GM12878 (cell line): Measurements from ENCODE around the gene NANOGP8. TPM values are rescaled to one million over a fixed set of nuclear protein-coding genes. Genes with fewer than 3 reads are reported as not detected.

Experiments
- ATAC-seq: fragments of 200-7000 bp; cut with Tn5 transposase; 3 replicates; pipeline ENCODE4 v1.9.1; 2020; ENCODE audit warnings: mild to moderate bottlenecking, moderate library complexity
- BruUV-seq: library from RNA; stranded (reverse); fragments of 400-500 nt; replicated peaks from 2 replicates; lab custom pipeline; 2021; lab: Mats Ljungman, UMichigan
- CTCF ChIA-PET: fragments of 300-600 bp; sonication (Branson Sonifier 250); formaldehyde crosslinking; extraction: SDS; loops from one replicate; lab custom pipeline; 2021; ENCODE audit warnings: inconsistent platforms; lab: Yijun Ruan, JAX
- POLR2A ChIA-PET: fragments of 350-600 bp; formaldehyde crosslinking; extraction: SDS; loops from one replicate; lab custom pipeline; 2021; ENCODE audit warnings: inconsistent platforms; lab: Charles Lee
- RAD21 ChIA-PET: fragments of 300-600 bp; sonication (Branson Sonifier 250); formaldehyde crosslinking; loops from one replicate; lab custom pipeline; 2023; ENCODE audit warnings: antibody characterized with exemption; ENCODE audit not compliant: unreplicated experiment; lab: Charles Lee
- SMC1A ChIA-PET: fragments of 300-600 bp; sonication (Branson Sonifier 250); formaldehyde crosslinking; loops from one replicate; lab custom pipeline; 2023; ENCODE audit not compliant: unreplicated experiment, uncharacterized antibody; lab: Charles Lee
- DNase-seq: peaks from one replicate; pipeline ENCODE4 v3.0.0-alpha.2; 2011; ENCODE audit warnings: low read depth, low spot score
- FAIRE-seq: peaks from 3 replicates; lab custom pipeline; 2011; peaks lifted over from hg19 to GRCh38; lab: Jason Lieb, UNC
- H2AFZ ChIP-seq: 2 replicates; pipeline ENCODE4 v1.6.0; 2011; ENCODE audit warnings: low read depth, low read length, control low read depth; ENCODE audit not compliant: control insufficient read depth
- H3K27ac ChIP-seq: 2 replicates; pipeline ENCODE4 v1.5.1; 2011; ENCODE audit warnings: control low read depth; ENCODE audit not compliant: control insufficient read depth, insufficient read depth
- H3K27me3 ChIP-seq, 2 experiments: replicated peaks in 1 of 2; 2 replicates each; pipeline versions ENCODE4 v1.6.0 to v1.6.1; 2011; ENCODE audit warnings: low read length in 1 of 2; ENCODE audit not compliant: control insufficient read depth in 2 of 2, insufficient read depth in 2 of 2
- H3K36me3 ChIP-seq, 2 experiments: 2 replicates each; pipeline ENCODE4 v1.5.1; 2011; ENCODE audit warnings: low read length in 1 of 2; ENCODE audit not compliant: control insufficient read depth in 2 of 2, insufficient read depth in 2 of 2
- H3K4me1 ChIP-seq: 2 replicates; pipeline ENCODE4 v1.6.1; 2011; ENCODE audit warnings: mild to moderate bottlenecking, low read length, moderate library complexity, mixed read lengths; ENCODE audit not compliant: control insufficient read depth, insufficient read depth
- H3K4me2 ChIP-seq: 2 replicates; pipeline ENCODE4 v1.6.0; 2011; ENCODE audit warnings: control low read depth; ENCODE audit not compliant: control insufficient read depth, insufficient read depth
- H3K4me3 ChIP-seq: fragments of 200-600 bp; sonication (generic); 2 replicates; pipeline ENCODE4 v1.5.1; 2016
- H3K79me2 ChIP-seq: 2 replicates; pipeline ENCODE4 v1.6.0; 2011; ENCODE audit warnings: low read length; ENCODE audit not compliant: control insufficient read depth, insufficient read depth
- H3K9ac ChIP-seq: 2 replicates; pipeline ENCODE4 v1.8.0; 2011; ENCODE audit warnings: low read length, control low read depth, mixed read lengths; ENCODE audit not compliant: control insufficient read depth, insufficient read depth
- H3K9me3 ChIP-seq: replicated peaks from 3 replicates; pipeline ENCODE4 v1.5.1; 2011; ENCODE audit warnings: mild to moderate bottlenecking, low read length; ENCODE audit not compliant: control insufficient read depth, insufficient read depth
- H4K20me1 ChIP-seq: 2 replicates; pipeline ENCODE4 v1.6.0; 2011; ENCODE audit not compliant: control insufficient read depth, insufficient read depth
- ATF7 ChIP-seq: fragments of 450-650 bp; IDR thresholded peaks from 2 replicates; pipeline ENCODE4 v1.6.1; 2016; ENCODE audit warnings: low read depth, mild to moderate bottlenecking
- CHD1 ChIP-seq: IDR thresholded peaks from 2 replicates; pipeline ENCODE4 v1.6.1; 2012; ENCODE audit warnings: low read depth, low read length, improper control_type of control experiment
- CREM ChIP-seq: IDR thresholded peaks from 2 replicates; pipeline ENCODE4 v1.6.1; 2014; ENCODE audit warnings: antibody characterized with exemption, low read depth
- GATAD2B ChIP-seq: fragments of 450-650 bp; conservative IDR thresholded peaks from 2 replicates; pipeline ENCODE4 v1.6.1; 2017; ENCODE audit warnings: low read depth, mild to moderate bottlenecking, moderate library complexity
- KDM1A ChIP-seq: fragments of 200-600 bp; sonication (generic); IDR thresholded peaks from 2 replicates; pipeline ENCODE4 v1.6.1; 2016; ENCODE audit warnings: borderline replicate concordance
- MYB ChIP-seq: fragments of 150-350 bp; IDR thresholded peaks from 2 replicates; pipeline ENCODE4 v1.6.1; 2014; ENCODE audit warnings: mild to moderate bottlenecking, low read depth, low read length, borderline replicate concordance
- NFXL1 ChIP-seq: fragments of 450-650 bp; IDR thresholded peaks from 2 replicates; pipeline ENCODE4 v1.6.1; 2017; ENCODE audit warnings: antibody characterized with exemption, mild to moderate bottlenecking, borderline replicate concordance
- PAX8 ChIP-seq: fragments of 450-650 bp; IDR thresholded peaks from 2 replicates; pipeline ENCODE4 v1.6.1; 2017; ENCODE audit warnings: mild to moderate bottlenecking, moderate library complexity
- RBBP5 ChIP-seq: fragments of 200-600 bp; sonication (generic); conservative IDR thresholded peaks from 2 replicates; pipeline ENCODE4 v1.6.1; 2016
- SIX5 ChIP-seq: IDR thresholded peaks from 2 replicates; pipeline ENCODE4 v1.6.1; 2011; ENCODE audit warnings: mild to moderate bottlenecking, low read depth, low read length, moderate library complexity; ENCODE audit not compliant: severe bottlenecking
- SMC3 ChIP-seq: IDR thresholded peaks from 2 replicates; pipeline ENCODE4 v1.6.1; 2011; ENCODE audit warnings: low read length, improper control_type of control experiment, borderline replicate concordance
- SREBF2 ChIP-seq: IDR thresholded peaks from 2 replicates; pipeline ENCODE4 v1.6.1; 2012; ENCODE audit warnings: mild to moderate bottlenecking, low read length
- WRNIP1 ChIP-seq: IDR thresholded peaks from 2 replicates; pipeline ENCODE4 v1.6.1; 2011; ENCODE audit warnings: low read depth, low read length, improper control_type of control experiment, borderline replicate concordance
- WGBS: methylation state at CpG from one replicate; pipeline ENCODE4 v1.1.6; 2016; ENCODE audit warnings: low lambda C conversion rate; ENCODE audit not compliant: insufficient replicate concordance, insufficient coverage; ENCODE audit errors: missing lambda C conversion rate; 5-methylcytosine and 5-hydroxymethylcytosine counted together
- in situ Hi-C: fragments of 300-500 bp; cut with MboI; formaldehyde crosslinking; loops from 9 replicates; pipeline ENCODE4 v1.14.3; 2018; ENCODE audit warnings: mixed read lengths
- intact Hi-C: fragments of 100-400 bp; cut with micrococcal nuclease; formaldehyde crosslinking; loops from one replicate; pipeline ENCODE4 v1.14.2; 2022; ENCODE audit not compliant: unreplicated experiment
- polyA plus RNA-seq, 11 experiments: library from polyadenylated mRNA; depleted of rRNA in 4 of 11; unstranded in 6 of 11; stranded (reverse) in 5 of 11; fragments of >200 nt; fragmentation: Nextera tagmentation in 4 of 11; fragmentation: Illumina TruSeq in 1 of 11; extraction: Ambion mirVana in 4 of 11; extraction: Trizol in 1 of 11; gene quantifications; 1 replicate in 1 of 11; 2 replicates in 10 of 11; pipeline versions ENCODE4 v1.2.1 to v1.2.3, GENCODE V29; 2011 to 2016; ENCODE audit warnings: inconsistent platforms in 2 of 11, missing spikeins in 2 of 11, low read depth in 1 of 11
- total RNA-seq, 4 experiments: library from RNA; depleted of rRNA in 3 of 4; stranded (reverse); fragments of >200 nt in 3 of 4; fragmentation: Illumina TruSeq in 1 of 4; extraction: Trizol in 1 of 4; gene quantifications; 2 replicates each; pipeline versions ENCODE4 v1.2.1 to v1.2.3, GENCODE V29; 2013 to 2021
- TF ChIP-seq, protein P1 (sequence below): fragments of 450-650 bp; IDR thresholded peaks from 2 replicates; pipeline ENCODE4 v1.6.1; 2018; ENCODE audit warnings: borderline replicate concordance, mild to moderate bottlenecking; ENCODE audit not compliant: partially characterized antibody
- TF ChIP-seq, protein P2 (sequence below), 3 experiments: IDR thresholded peaks in 2 of 3; conservative IDR thresholded peaks in 1 of 3; 2 replicates each; pipeline ENCODE4 v1.5.1; 2011; ENCODE audit warnings: low read depth in 3 of 3, low read length in 3 of 3, mild to moderate bottlenecking in 3 of 3, control low read depth in 2 of 3, moderate library complexity in 2 of 3, inconsistent platforms in 1 of 3, mixed read lengths in 1 of 3; ENCODE audit not compliant: control insufficient read depth in 2 of 3, insufficient read depth in 1 of 3; ENCODE audit errors: extremely low read depth in 1 of 3
- TF ChIP-seq, protein P3 (sequence below): fragments of 450-650 bp; conservative IDR thresholded peaks from 2 replicates; pipeline ENCODE4 v1.6.1; 2017; ENCODE audit warnings: mild to moderate bottlenecking, moderate library complexity

Gene NANOGP8
- total and polyA plus RNA-seq, 10 of the 15 experiments (the other 5 are each of a cell fraction or from before 2014, with no cell fraction given): not detected

DNA sequence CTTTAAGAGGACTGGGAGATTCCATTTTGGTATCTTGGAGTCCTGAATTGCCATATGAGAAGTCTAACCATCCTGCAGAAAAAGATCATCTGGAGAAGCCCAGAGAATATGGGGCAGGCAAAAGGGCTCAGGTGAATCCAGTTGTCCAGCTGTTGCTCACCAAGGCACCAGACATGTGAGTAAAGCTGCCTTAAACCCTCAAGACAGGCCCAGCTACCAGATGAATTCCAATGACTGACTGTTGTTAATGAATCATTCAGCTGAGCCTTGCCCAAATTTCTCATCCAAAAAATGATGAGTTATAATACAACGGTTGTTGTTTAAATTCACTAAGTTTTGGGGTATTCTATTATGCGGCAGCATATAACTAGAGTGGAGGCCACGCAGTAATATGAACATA lies 22.0 kb upstream of the NANOGP8 start:
- no peak for DNase-seq
- H4K20me1 ChIP-seq: no peaks in the 10 kb centered on the region
- no peak overlapping the region for H3K9ac ChIP-seq
- 99% methylated on average over 3 of the region's 3 CpGs for WGBS
- H3K9me3 ChIP-seq: no peaks in the 10 kb centered on the region
- TF ChIP-seq NFXL1 (no peak), SMC3 (no peak), PAX8 (no peak), CREM (no peak), WRNIP1 (no peak), CHD1 (no peak), SIX5 (no peak), RBBP5 (no peak), SREBF2 (no peak), KDM1A (no peak), GATAD2B (no peak), MYB (no peak), ATF7 (no peak)
- TF ChIP-seq, protein P1, sequence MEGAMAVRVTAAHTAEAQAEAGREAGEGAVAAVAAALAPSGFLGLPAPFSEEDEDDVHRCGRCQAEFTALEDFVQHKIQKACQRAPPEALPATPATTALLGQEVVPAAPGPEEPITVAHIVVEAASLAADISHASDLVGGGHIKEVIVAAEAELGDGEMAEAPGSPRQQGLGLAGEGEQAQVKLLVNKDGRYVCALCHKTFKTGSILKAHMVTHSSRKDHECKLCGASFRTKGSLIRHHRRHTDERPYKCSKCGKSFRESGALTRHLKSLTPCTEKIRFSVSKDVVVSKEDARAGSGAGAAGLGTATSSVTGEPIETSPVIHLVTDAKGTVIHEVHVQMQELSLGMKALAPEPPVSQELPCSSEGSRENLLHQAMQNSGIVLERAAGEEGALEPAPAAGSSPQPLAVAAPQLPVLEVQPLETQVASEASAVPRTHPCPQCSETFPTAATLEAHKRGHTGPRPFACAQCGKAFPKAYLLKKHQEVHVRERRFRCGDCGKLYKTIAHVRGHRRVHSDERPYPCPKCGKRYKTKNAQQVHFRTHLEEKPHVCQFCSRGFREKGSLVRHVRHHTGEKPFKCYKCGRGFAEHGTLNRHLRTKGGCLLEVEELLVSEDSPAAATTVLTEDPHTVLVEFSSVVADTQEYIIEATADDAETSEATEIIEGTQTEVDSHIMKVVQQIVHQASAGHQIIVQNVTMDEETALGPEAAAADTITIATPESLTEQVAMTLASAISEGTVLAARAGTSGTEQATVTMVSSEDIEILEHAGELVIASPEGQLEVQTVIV: no peak
- TF ChIP-seq, protein P2, sequence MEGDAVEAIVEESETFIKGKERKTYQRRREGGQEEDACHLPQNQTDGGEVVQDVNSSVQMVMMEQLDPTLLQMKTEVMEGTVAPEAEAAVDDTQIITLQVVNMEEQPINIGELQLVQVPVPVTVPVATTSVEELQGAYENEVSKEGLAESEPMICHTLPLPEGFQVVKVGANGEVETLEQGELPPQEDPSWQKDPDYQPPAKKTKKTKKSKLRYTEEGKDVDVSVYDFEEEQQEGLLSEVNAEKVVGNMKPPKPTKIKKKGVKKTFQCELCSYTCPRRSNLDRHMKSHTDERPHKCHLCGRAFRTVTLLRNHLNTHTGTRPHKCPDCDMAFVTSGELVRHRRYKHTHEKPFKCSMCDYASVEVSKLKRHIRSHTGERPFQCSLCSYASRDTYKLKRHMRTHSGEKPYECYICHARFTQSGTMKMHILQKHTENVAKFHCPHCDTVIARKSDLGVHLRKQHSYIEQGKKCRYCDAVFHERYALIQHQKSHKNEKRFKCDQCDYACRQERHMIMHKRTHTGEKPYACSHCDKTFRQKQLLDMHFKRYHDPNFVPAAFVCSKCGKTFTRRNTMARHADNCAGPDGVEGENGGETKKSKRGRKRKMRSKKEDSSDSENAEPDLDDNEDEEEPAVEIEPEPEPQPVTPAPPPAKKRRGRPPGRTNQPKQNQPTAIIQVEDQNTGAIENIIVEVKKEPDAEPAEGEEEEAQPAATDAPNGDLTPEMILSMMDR (IDR thresholded peaks at IDR 0.05 in 2 of 3, conservative IDR thresholded peaks at IDR 0.05 in 1 of 3; ENCODE audit: control insufficient read depth in 2 of 3, extremely low read depth in 1 of 3, insufficient read depth in 1 of 3, low read depth in 3 of 3, low read length in 3 of 3): no peak
- TF ChIP-seq, protein P3, sequence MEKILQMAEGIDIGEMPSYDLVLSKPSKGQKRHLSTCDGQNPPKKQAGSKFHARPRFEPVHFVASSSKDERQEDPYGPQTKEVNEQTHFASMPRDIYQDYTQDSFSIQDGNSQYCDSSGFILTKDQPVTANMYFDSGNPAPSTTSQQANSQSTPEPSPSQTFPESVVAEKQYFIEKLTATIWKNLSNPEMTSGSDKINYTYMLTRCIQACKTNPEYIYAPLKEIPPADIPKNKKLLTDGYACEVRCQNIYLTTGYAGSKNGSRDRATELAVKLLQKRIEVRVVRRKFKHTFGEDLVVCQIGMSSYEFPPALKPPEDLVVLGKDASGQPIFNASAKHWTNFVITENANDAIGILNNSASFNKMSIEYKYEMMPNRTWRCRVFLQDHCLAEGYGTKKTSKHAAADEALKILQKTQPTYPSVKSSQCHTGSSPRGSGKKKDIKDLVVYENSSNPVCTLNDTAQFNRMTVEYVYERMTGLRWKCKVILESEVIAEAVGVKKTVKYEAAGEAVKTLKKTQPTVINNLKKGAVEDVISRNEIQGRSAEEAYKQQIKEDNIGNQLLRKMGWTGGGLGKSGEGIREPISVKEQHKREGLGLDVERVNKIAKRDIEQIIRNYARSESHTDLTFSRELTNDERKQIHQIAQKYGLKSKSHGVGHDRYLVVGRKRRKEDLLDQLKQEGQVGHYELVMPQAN: no peak
- intact Hi-C loops (no loop called here), in situ Hi-C loops (no loop called here)
- no peak overlapping the region for H3K4me3 ChIP-seq
- no peaks in the 10 kb centered on the region for H3K79me2 ChIP-seq
- no peaks in the 10 kb centered on the region for H3K27me3 ChIP-seq
- no peaks in the 10 kb centered on the region for H3K36me3 ChIP-seq
- ChIA-PET POLR2A (no interaction called here), CTCF (no interaction called here), SMC1A (interaction anchor here (1.2 to 1.3 kb wide), 2 partner anchors 17 to 30 kb away, joined by 3 to 4 read pairs; no protein-coding TSS in a partner anchor), RAD21 (no interaction called here)
- no TSS peak for BruUV-seq
- H3K27ac ChIP-seq: no peak overlapping the region
- no peak overlapping the region for H3K4me2 ChIP-seq
- no peak for FAIRE-seq
- ATAC-seq: no peak
- no peaks in the 10 kb centered on the region for H3K4me1 ChIP-seq
- no peak overlapping the region for H2AFZ ChIP-seq
